Neutrophil (primary cell): Measurements from ENCODE around the gene USP14.

Experiments
- H3K27ac ChIP-seq: fragments of 200-600 bp; sonication (generic); 2 replicates; pipeline ENCODE4 v1.5.1; 2016; ENCODE audit warnings: mild to moderate bottlenecking, moderate library complexity
- H3K27me3 ChIP-seq: fragments of 200-600 bp; sonication (generic); 2 replicates; pipeline ENCODE4 v1.6.0; 2016; ENCODE audit warnings: mild to moderate bottlenecking
- H3K36me3 ChIP-seq: fragments of 200-600 bp; sonication (generic); 2 replicates; pipeline ENCODE4 v1.5.1; 2017
- H3K4me1 ChIP-seq, 2 experiments: fragments of 200-600 bp in 1 of 2; sonication (generic) in 1 of 2; 1 replicate in 1 of 2; 2 replicates in 1 of 2; pipeline versions ENCODE4 v1.5.1 to v1.6.1; 2013 to 2016; ENCODE audit warnings: low read depth in 1 of 2, low read length in 1 of 2, mild to moderate bottlenecking in 1 of 2, moderate library complexity in 1 of 2; ENCODE audit not compliant: control insufficient read depth in 1 of 2, insufficient read depth in 1 of 2
- H3K4me3 ChIP-seq, 2 experiments: fragments of 200-600 bp in 1 of 2; sonication (generic) in 1 of 2; 1 replicate in 1 of 2; 2 replicates in 1 of 2; pipeline ENCODE4 v1.5.1; 2013 to 2016; ENCODE audit warnings: low read depth in 1 of 2, low read length in 1 of 2, mild to moderate bottlenecking in 1 of 2, moderate library complexity in 1 of 2
- H3K9me3 ChIP-seq: fragments of 200-600 bp; sonication (generic); 2 replicates; pipeline ENCODE4 v1.5.1; 2016
- CTCF ChIP-seq: fragments of 200-600 bp; sonication (generic); IDR thresholded peaks from 2 replicates; pipeline ENCODE4 v1.5.1; 2016; ENCODE audit warnings: antibody characterized with exemption

The USP14 gene

GRCh38 chr18:215448-216010 is 57.2 kb downstream of the USP14 start:
- Histone ChIP-seq H3K4me1 (no peaks in the 10 kb centered on the region), H3K27me3 (no peaks in the 10 kb centered on the region), H3K27ac (no peak overlapping the region), H3K36me3 (peaks cover 76% of the 10 kb centered on the region), H3K9me3 (no peaks in the 10 kb centered on the region), H3K4me3 (no peak overlapping the region)
- no peak for TF ChIP-seq CTCF

GRCh38 chr18:217532-218336 is 59.4 kb downstream of the USP14 start:
- no peaks in the 10 kb centered on the region for H3K4me1 ChIP-seq
- no peaks in the 10 kb centered on the region for H3K27me3 ChIP-seq
- TF ChIP-seq CTCF = no peak
- no peaks in the 10 kb centered on the region for H3K9me3 ChIP-seq
- H3K36me3 ChIP-seq = peaks cover 56% of the 10 kb centered on the region
- no peak overlapping the region for H3K4me3 ChIP-seq
- no peak overlapping the region for H3K27ac ChIP-seq

- no peaks in the 10 kb centered on the region for H3K4me1 ChIP-seq
- peaks cover 45% of the 10 kb centered on the region for H3K36me3 ChIP-seq
- no peak overlapping the region for H3K4me3 ChIP-seq
- no peak overlapping the region for H3K27ac ChIP-seq
- no peaks in the 10 kb centered on the region for H3K27me3 ChIP-seq
- no peaks in the 10 kb centered on the region for H3K9me3 ChIP-seq
- no peak for TF ChIP-seq CTCF
Observed at GRCh38 chr18:220708-221107, 62.4 kb downstream of the USP14 start.

- Histone ChIP-seq H3K4me3 (no peak overlapping the region), H3K27me3 (no peaks in the 10 kb centered on the region), H3K36me3 (peaks cover 25% of the 10 kb centered on the region), H3K9me3 (no peaks in the 10 kb centered on the region), H3K4me1 (no peaks in the 10 kb centered on the region), H3K27ac (no peak overlapping the region)
- TF ChIP-seq CTCF = no peak
Observed at GRCh38 chr18:225745-226144, 67.4 kb downstream of the USP14 start.

- H3K27ac ChIP-seq = no peak overlapping the region
- no peaks in the 10 kb centered on the region for H3K4me1 ChIP-seq
- TF ChIP-seq CTCF = no peak
- H3K9me3 ChIP-seq = no peaks in the 10 kb centered on the region
- no peaks in the 10 kb centered on the region for H3K27me3 ChIP-seq
- H3K4me3 ChIP-seq = no peak overlapping the region
- peaks cover 25% of the 10 kb centered on the region for H3K36me3 ChIP-seq
Observed at GRCh38 chr18:227374-227773, 69.0 kb downstream of the USP14 start.
